Measurements from ENCODE around the gene ZNF618.
"Not testable (repeated sequence)": the region's sequence is repeated elsewhere in the genome, so short reads cannot be mapped to it uniquely, and the experiment has no call there.

DNA sequence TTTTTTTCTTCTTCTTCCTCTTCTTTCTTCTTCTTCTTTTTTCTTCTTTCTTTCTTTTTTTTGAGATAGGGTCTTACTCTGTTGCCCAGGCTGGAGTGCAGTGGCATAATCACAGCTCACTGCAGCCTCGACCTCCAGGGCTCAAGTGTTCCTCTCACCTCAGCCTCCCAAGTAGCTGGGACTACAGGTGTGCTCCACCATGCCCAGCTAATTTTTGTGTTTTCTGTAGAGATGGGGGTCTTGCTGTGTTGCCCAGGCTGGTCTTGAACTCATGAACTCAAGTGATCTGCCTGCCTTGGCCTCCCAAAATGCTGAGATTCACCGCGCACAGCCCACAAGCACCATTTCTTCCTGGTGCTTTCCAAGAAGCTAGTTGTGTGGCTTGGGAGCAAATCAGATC is 121.0 kb downstream of the ZNF618 start:
- not testable (repeated sequence) for TF ChIP-seq POLR2AphosphoS5, TCF7L2 (IDR thresholded peaks at IDR 0.05; ENCODE audit: low read depth, low read length)
- TF ChIP-seq, protein P1, sequence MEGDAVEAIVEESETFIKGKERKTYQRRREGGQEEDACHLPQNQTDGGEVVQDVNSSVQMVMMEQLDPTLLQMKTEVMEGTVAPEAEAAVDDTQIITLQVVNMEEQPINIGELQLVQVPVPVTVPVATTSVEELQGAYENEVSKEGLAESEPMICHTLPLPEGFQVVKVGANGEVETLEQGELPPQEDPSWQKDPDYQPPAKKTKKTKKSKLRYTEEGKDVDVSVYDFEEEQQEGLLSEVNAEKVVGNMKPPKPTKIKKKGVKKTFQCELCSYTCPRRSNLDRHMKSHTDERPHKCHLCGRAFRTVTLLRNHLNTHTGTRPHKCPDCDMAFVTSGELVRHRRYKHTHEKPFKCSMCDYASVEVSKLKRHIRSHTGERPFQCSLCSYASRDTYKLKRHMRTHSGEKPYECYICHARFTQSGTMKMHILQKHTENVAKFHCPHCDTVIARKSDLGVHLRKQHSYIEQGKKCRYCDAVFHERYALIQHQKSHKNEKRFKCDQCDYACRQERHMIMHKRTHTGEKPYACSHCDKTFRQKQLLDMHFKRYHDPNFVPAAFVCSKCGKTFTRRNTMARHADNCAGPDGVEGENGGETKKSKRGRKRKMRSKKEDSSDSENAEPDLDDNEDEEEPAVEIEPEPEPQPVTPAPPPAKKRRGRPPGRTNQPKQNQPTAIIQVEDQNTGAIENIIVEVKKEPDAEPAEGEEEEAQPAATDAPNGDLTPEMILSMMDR (IDR thresholded peaks at IDR 0.05), result not testable (repeated sequence)
- TF ChIP-seq, protein P2, sequence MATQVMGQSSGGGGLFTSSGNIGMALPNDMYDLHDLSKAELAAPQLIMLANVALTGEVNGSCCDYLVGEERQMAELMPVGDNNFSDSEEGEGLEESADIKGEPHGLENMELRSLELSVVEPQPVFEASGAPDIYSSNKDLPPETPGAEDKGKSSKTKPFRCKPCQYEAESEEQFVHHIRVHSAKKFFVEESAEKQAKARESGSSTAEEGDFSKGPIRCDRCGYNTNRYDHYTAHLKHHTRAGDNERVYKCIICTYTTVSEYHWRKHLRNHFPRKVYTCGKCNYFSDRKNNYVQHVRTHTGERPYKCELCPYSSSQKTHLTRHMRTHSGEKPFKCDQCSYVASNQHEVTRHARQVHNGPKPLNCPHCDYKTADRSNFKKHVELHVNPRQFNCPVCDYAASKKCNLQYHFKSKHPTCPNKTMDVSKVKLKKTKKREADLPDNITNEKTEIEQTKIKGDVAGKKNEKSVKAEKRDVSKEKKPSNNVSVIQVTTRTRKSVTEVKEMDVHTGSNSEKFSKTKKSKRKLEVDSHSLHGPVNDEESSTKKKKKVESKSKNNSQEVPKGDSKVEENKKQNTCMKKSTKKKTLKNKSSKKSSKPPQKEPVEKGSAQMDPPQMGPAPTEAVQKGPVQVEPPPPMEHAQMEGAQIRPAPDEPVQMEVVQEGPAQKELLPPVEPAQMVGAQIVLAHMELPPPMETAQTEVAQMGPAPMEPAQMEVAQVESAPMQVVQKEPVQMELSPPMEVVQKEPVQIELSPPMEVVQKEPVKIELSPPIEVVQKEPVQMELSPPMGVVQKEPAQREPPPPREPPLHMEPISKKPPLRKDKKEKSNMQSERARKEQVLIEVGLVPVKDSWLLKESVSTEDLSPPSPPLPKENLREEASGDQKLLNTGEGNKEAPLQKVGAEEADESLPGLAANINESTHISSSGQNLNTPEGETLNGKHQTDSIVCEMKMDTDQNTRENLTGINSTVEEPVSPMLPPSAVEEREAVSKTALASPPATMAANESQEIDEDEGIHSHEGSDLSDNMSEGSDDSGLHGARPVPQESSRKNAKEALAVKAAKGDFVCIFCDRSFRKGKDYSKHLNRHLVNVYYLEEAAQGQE (IDR thresholded peaks at IDR 0.05; ENCODE audit: insufficient read depth in 1 of 2, low read depth in 2 of 2, low read length in 1 of 2), result not testable (repeated sequence)

Measured in Panc1 (cell line).